ENCODE data around the gene KIAA0753. TPM values are rescaled to one million over a fixed set of nuclear protein-coding genes. Genes with fewer than 3 reads are reported as not detected.

KIAA0753 gene
- total RNA-seq, 4 donors from 2014 or later, result 14.7 to 36.3 (median 23.3) TPM

DNA sequence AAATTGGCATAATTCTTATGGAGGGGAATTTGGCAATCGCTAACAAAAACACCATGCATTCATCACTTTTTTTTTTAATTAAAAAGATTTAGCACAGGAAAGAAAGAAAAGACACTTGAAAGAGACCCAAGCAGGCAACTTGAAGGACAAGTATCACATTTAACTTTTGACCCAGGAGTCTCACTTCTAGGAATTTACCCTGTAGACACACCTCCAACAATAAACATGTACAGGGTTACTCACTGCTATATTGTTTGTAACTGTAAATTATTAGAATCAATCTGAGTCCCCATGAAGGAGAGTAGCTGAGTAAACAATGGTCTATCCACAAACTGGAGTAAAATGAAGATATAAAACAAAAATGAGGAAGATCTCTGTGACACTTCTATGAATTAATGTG, 10.1 kb downstream of the KIAA0753 start:
- peaks cover 0 to 66% (median 0%) of the 10 kb centered on the region in 3 donors for H3K36me3 ChIP-seq
- TF ChIP-seq, protein P1, sequence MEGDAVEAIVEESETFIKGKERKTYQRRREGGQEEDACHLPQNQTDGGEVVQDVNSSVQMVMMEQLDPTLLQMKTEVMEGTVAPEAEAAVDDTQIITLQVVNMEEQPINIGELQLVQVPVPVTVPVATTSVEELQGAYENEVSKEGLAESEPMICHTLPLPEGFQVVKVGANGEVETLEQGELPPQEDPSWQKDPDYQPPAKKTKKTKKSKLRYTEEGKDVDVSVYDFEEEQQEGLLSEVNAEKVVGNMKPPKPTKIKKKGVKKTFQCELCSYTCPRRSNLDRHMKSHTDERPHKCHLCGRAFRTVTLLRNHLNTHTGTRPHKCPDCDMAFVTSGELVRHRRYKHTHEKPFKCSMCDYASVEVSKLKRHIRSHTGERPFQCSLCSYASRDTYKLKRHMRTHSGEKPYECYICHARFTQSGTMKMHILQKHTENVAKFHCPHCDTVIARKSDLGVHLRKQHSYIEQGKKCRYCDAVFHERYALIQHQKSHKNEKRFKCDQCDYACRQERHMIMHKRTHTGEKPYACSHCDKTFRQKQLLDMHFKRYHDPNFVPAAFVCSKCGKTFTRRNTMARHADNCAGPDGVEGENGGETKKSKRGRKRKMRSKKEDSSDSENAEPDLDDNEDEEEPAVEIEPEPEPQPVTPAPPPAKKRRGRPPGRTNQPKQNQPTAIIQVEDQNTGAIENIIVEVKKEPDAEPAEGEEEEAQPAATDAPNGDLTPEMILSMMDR (IDR thresholded peaks at IDR 0.05), result no peak
- TF ChIP-seq POLR2A (IDR thresholded peaks at IDR 0.05), result no peak
- DNase-seq, result no peak

DNA sequence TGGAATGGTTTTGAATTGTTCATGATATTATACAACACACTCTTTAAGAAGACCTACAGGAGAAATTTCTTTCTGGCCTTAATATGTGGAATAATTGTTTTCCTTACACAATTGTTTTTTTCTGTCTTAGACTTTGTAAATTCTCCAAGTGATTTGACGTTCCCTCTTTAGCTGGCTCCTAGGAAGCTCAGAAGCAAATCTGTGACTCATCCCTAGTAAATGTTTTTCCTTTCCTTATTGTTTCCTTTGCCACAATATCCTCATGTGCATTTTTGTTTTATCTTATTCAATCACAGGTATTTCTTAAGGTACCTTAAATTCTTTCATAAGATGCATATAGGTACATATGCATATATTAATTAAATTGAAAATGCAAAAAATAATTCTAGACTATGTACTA, 13.5 kb downstream of the KIAA0753 start:
- no peak for TF ChIP-seq POLR2A (IDR thresholded peaks at IDR 0.05)
- TF ChIP-seq, protein P1 (IDR thresholded peaks at IDR 0.05), result no peak
- Histone ChIP-seq H3K27ac (no peak overlapping the region), H3K36me3 (peaks cover 0 to 68% (median 0%) of the 10 kb centered on the region in 3 donors), H3K4me1 (no peaks in the 10 kb centered on the region), H3K27me3 (no peaks in the 10 kb centered on the region), H3K4me3 (no peak overlapping the region), H3K9me3 (no peaks in the 10 kb centered on the region)
- DNase-seq, result no peak

More for the DNA sequence above, 10.1 kb downstream of the KIAA0753 start:
- no peaks in the 10 kb centered on the region for H3K27me3 ChIP-seq
- H3K4me1 ChIP-seq, result no peaks in the 10 kb centered on the region
- H3K4me3 ChIP-seq, result no peak overlapping the region
- no peaks in the 10 kb centered on the region for H3K9me3 ChIP-seq
- no peak overlapping the region for H3K27ac ChIP-seq

DNA sequence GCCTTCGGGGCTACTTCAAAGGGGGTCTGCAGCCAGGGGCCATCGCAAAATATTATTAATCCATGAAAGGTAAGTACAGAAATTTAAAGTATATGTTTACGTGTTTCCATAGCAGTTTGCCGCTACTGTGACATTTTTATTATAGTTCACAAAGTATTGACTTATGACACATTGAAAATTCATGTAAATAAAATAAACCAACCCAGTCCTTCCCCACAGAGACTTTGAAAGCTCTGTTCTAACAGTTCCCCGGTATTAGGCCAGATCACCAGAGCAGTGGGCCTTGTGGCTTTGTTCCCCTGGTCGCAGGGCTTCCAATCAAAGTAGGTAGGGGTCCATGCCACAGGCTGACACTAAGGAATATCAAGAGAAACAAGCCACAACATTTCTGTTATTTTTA, 13.9 kb downstream of the KIAA0753 start:
- Histone ChIP-seq H3K4me1 (no peaks in the 10 kb centered on the region), H3K27me3 (no peaks in the 10 kb centered on the region), H3K27ac (no peak overlapping the region), H3K9me3 (no peaks in the 10 kb centered on the region), H3K36me3 (peaks cover 0 to 68% (median 0%) of the 10 kb centered on the region in 3 donors), H3K4me3 (no peak overlapping the region)
- no peak for DNase-seq
- TF ChIP-seq, protein P1 (IDR thresholded peaks at IDR 0.05), result no peak
- no peak for TF ChIP-seq POLR2A (IDR thresholded peaks at IDR 0.05)

DNA sequence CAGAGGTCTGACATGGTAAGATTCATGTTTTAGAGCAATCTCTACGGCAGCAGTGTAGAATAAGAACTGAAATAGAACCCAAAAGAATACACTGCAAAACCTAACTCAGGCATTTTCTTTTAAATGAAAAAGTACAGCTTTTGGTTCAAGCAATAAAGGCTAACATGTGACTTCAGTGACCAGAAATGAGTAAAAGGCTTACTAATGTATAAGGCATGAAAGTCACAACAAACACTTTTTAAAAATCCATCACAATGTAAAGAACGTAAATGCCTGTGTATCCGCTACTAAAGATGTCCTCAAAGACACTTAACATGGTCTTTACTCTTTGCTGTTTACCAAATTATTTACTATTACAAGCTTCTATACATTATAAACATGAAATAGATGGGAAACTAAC, 16.6 kb downstream of the KIAA0753 start:
- no peak for DNase-seq
- Histone ChIP-seq H3K4me1 (no peaks in the 10 kb centered on the region), H3K27ac (no peak overlapping the region), H3K27me3 (no peaks in the 10 kb centered on the region), H3K36me3 (peaks cover 0 to 74% (median 0%) of the 10 kb centered on the region in 3 donors), H3K9me3 (no peaks in the 10 kb centered on the region), H3K4me3 (no peak overlapping the region)
- TF ChIP-seq POLR2A (IDR thresholded peaks at IDR 0.05), result no peak
- TF ChIP-seq, protein P1 (IDR thresholded peaks at IDR 0.05), result no peak

DNA sequence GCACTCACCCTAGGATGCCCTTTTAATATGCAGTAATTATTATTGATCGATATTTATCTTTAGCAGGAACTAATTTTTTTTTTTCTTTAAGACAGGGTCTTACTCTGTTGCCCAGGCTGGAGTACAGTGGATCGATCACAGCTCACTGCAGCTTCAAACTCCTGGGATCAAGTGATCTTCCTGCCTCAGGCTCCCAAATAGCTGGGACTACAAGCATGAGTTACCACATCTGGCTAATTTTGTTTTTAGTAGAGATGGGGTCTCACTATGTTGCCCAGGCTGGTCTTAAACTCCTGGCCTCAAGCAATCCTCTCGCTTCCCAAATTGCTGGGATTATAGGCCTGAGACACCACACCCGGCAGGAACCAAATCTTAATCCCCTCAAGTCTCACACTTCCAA, 29.3 kb downstream of the KIAA0753 start:
- peaks cover 0 to 54% (median 0%) of the 10 kb centered on the region in 3 donors for H3K36me3 ChIP-seq
- DNase-seq, result no peak
- no peak overlapping the region for H3K4me3 ChIP-seq
- H3K27me3 ChIP-seq, result no peaks in the 10 kb centered on the region
- H3K27ac ChIP-seq, result no peak overlapping the region
- no peak for TF ChIP-seq POLR2A (IDR thresholded peaks at IDR 0.05)
- TF ChIP-seq, protein P1 (IDR thresholded peaks at IDR 0.05), result no peak
- H3K4me1 ChIP-seq, result no peaks in the 10 kb centered on the region
- no peaks in the 10 kb centered on the region for H3K9me3 ChIP-seq

DNA sequence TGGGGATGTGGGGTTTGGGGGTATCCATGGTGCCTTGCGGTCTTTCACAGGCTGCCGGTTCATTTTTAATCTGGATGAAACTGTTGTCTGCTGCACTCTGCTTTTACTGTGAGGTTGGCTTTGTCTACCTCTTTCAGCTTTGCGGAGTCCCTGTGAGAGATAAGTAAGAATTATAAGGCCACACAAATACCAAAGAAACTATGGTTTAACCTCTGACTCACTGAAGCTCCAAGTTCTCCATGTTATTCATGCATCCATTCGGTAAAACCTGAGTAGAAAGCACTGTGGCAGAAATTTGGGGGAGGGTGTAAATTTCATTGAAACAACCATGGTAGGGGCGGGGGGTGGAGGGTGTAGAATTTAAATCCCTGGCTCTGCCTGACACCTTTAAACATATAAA, 30.5 kb downstream of the KIAA0753 start:
- H3K27me3 ChIP-seq, result no peaks in the 10 kb centered on the region
- no peak overlapping the region for H3K27ac ChIP-seq
- no peak for DNase-seq
- H3K4me1 ChIP-seq, result no peaks in the 10 kb centered on the region
- TF ChIP-seq, protein P1 (IDR thresholded peaks at IDR 0.05), result no peak
- no peak for TF ChIP-seq POLR2A (IDR thresholded peaks at IDR 0.05)
- peaks cover 0 to 64% (median 0%) of the 10 kb centered on the region in 3 donors for H3K36me3 ChIP-seq
- no peaks in the 10 kb centered on the region for H3K9me3 ChIP-seq
- H3K4me3 ChIP-seq, result no peak overlapping the region

Data from Peyer's patch (tissue), 4 donors.